Right lobe of liver (tissue), 4 donors: ENCODE measurements around the gene MPHOSPH8.

ENCODE experiments used
- CTCF ChIP-seq, 4 donors: fragments of 200-600 bp in 3 of 4; fragments of 450-650 bp in 1 of 4; IDR thresholded peaks; one replicate each; pipeline versions ENCODE4 v1.5.1 to v1.8.0; 2016 to 2022; ENCODE audit warnings: antibody characterized with exemption in 4 of 4, mild to moderate bottlenecking in 2 of 4
- POLR2A ChIP-seq: fragments of 450-650 bp; IDR thresholded peaks from one replicate; pipeline ENCODE4 v1.6.1; 2017; ENCODE audit warnings: antibody characterized with exemption, mild to moderate bottlenecking
- donor health status: DM: no; HTN: no; CAD: no.
- donor health status: DM: no; HTN: no; CAD: no.
- donor health status: DM: no; HTN: yes; CAD: no.

- peak; percentile 59 to 79 (median 64) for TF ChIP-seq CTCF (IDR thresholded peaks at IDR 0.05)
- no peak for TF ChIP-seq POLR2A
Observed at GRCh38 chr13:19618977-19619376, 14.5 kb upstream of the MPHOSPH8 start.
